Measurements from ENCODE around the gene IL1RAP. TPM values are rescaled to one million over a fixed set of nuclear protein-coding genes. Genes with fewer than 3 reads are reported as not detected.

IL1RAP gene
- total RNA-seq, 2 experiments from 2014 or later, result 2.1 to 5.6 TPM

DNA sequence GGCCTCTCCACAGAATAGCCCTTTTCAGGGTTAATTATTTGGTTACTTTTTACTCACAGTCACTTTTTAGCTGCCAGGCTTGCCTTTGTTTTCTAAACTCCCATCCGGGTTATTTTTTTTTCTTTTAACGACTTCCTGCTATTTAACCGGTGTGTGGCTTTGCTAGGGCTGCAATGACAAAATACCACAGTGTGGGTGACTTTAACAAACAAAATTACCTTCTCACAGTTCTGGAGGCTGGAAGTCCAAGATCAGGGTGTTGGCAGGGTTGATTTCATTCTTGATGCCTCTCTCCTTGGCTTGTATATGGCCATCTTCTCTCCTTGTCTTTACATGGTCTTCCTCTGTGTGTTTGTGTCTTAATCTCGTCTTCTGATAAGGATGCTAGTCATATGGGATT lies 91.5 kb downstream of the IL1RAP start:
- ChIA-PET CTCF (ENCODE audit: unreplicated experiment) (no interaction called here), POLR2A (interaction anchor here (1.2 kb wide), 1 partner anchor 9 kb away, joined by 5 read pairs; no protein-coding TSS in a partner anchor)
- Histone ChIP-seq H3K4me2 (ENCODE audit: low read length) (no peak overlapping the region), H3K9me2 (ENCODE audit: insufficient read depth, low read length) (no peaks in the 10 kb centered on the region), H3K9me3 (ENCODE audit: low read length) (no peaks in the 10 kb centered on the region), H3K79me2 (ENCODE audit: insufficient read depth, low read depth, low read length) (no peaks in the 10 kb centered on the region), H3K4me3 (ENCODE audit: low read depth, low read length, poor library complexity, severe bottlenecking) (no peak overlapping the region), H3K27ac (ENCODE audit: low read depth, low read length, poor library complexity, severe bottlenecking) (no peak overlapping the region), H3K36me3 (ENCODE audit: insufficient read depth, low read length) (no peaks in the 10 kb centered on the region), H2AFZ (ENCODE audit: low read length) (no peak overlapping the region), H3K4me1 (ENCODE audit: insufficient read depth, low read length, poor library complexity, severe bottlenecking) (no peaks in the 10 kb centered on the region), H4K20me1 (ENCODE audit: insufficient read depth, low read length) (no peaks in the 10 kb centered on the region)
- no TSS peak for BruUV-seq (replicated peaks)
- intact Hi-C loops (cut with micrococcal nuclease; ENCODE audit: unreplicated experiment), result no loop called here
- no peak for TF ChIP-seq EZH2phosphoT487 (IDR thresholded peaks at IDR 0.05; ENCODE audit: borderline replicate concordance, low read depth, low read length)
- TF ChIP-seq CTCF (conservative IDR thresholded peaks at IDR 0.05; ENCODE audit: low read length), result no peak
- DNase-seq (ENCODE audit: low spot score), result no peak

GRCh38 chr3:190606596-190606995 lies 92.7 kb downstream of the IL1RAP start:
- ChIA-PET CTCF (ENCODE audit: unreplicated experiment) (no interaction called here), POLR2A (interaction anchor here (0.7 to 1.0 kb wide), 2 partner anchors 11 to 1263 kb away, joined by 3 to 5 read pairs; no protein-coding TSS in a partner anchor)
- intact Hi-C loops (cut with micrococcal nuclease; ENCODE audit: unreplicated experiment), result no loop called here
- no peaks in the 10 kb centered on the region for H3K36me3 ChIP-seq (ENCODE audit: insufficient read depth, low read length)
- no TSS peak for BruUV-seq (replicated peaks)
- H4K20me1 ChIP-seq (ENCODE audit: insufficient read depth, low read length), result no peaks in the 10 kb centered on the region
- TF ChIP-seq EZH2phosphoT487 (IDR thresholded peaks at IDR 0.05; ENCODE audit: borderline replicate concordance, low read depth, low read length), result no peak
- no peak for TF ChIP-seq CTCF (conservative IDR thresholded peaks at IDR 0.05; ENCODE audit: low read length)
- no peak overlapping the region for H3K27ac ChIP-seq (ENCODE audit: low read depth, low read length, poor library complexity, severe bottlenecking)
- H3K9me3 ChIP-seq (ENCODE audit: low read length), result no peaks in the 10 kb centered on the region
- H2AFZ ChIP-seq (ENCODE audit: low read length), result no peak overlapping the region
- H3K4me2 ChIP-seq (ENCODE audit: low read length), result no peak overlapping the region
- no peaks in the 10 kb centered on the region for H3K9me2 ChIP-seq (ENCODE audit: insufficient read depth, low read length)
- no peak for DNase-seq (ENCODE audit: low spot score)
- no peaks in the 10 kb centered on the region for H3K4me1 ChIP-seq (ENCODE audit: insufficient read depth, low read length, poor library complexity, severe bottlenecking)
- no peak overlapping the region for H3K4me3 ChIP-seq (ENCODE audit: low read depth, low read length, poor library complexity, severe bottlenecking)
- H3K79me2 ChIP-seq (ENCODE audit: insufficient read depth, low read depth, low read length), result no peaks in the 10 kb centered on the region

GRCh38 chr3:190607021-190607420 lies 93.1 kb downstream of the IL1RAP start:
- H3K4me3 ChIP-seq (ENCODE audit: low read depth, low read length, poor library complexity, severe bottlenecking), result no peak overlapping the region
- DNase-seq (ENCODE audit: low spot score), result no peak
- no peaks in the 10 kb centered on the region for H3K9me3 ChIP-seq (ENCODE audit: low read length)
- BruUV-seq (replicated peaks), result no TSS peak
- H2AFZ ChIP-seq (ENCODE audit: low read length), result no peak overlapping the region
- no peak overlapping the region for H3K4me2 ChIP-seq (ENCODE audit: low read length)
- H3K79me2 ChIP-seq (ENCODE audit: insufficient read depth, low read depth, low read length), result no peaks in the 10 kb centered on the region
- intact Hi-C loops (cut with micrococcal nuclease; ENCODE audit: unreplicated experiment), result no loop called here
- no peak overlapping the region for H3K27ac ChIP-seq (ENCODE audit: low read depth, low read length, poor library complexity, severe bottlenecking)
- no peaks in the 10 kb centered on the region for H4K20me1 ChIP-seq (ENCODE audit: insufficient read depth, low read length)
- ChIA-PET POLR2A (no interaction called here), CTCF (ENCODE audit: unreplicated experiment) (no interaction called here)
- TF ChIP-seq EZH2phosphoT487 (IDR thresholded peaks at IDR 0.05; ENCODE audit: borderline replicate concordance, low read depth, low read length), result no peak
- no peak for TF ChIP-seq CTCF (conservative IDR thresholded peaks at IDR 0.05; ENCODE audit: low read length)
- no peaks in the 10 kb centered on the region for H3K4me1 ChIP-seq (ENCODE audit: insufficient read depth, low read length, poor library complexity, severe bottlenecking)
- no peaks in the 10 kb centered on the region for H3K36me3 ChIP-seq (ENCODE audit: insufficient read depth, low read length)
- H3K9me2 ChIP-seq (ENCODE audit: insufficient read depth, low read length), result no peaks in the 10 kb centered on the region
